Activated CD4-positive, alpha-beta T cell treated with anti-CD3 and anti-CD28 coated beads for 24 hours (primary cell): Measurements from ENCODE around the gene CDCP1.

Experiments
- DNase-seq, 2 donors: peaks; one replicate each; pipeline ENCODE4 v3.0.0-alpha.2; 2020; ENCODE audit warnings: low read depth in 2 of 2

Gene CDCP1

GRCh38 chr3:45139372-45140140, 6.6 kb downstream of the CDCP1 start:
- DNase-seq = no peak

GRCh38 chr3:45137656-45138181, 8.5 kb downstream of the CDCP1 start:
- no peak for DNase-seq

DNA sequence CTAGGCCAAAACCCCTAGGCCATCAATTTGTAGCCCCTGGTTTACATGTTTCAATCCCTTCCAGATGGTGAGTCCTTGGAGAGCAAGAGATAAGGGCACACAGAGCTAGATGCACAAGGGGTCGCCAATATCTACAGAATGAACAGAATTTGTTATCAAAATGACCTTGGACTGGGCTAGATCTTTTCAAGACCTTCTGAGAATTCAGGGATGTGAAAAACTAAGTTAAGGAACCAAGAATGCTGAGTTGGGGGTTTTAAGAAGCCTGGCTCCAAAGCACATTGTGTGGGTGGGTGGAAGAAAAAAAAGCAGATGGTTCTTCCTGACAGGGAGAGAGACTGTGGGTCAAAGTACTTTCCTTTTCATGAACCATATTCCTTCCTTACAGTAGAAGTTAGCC, 10.2 kb downstream of the CDCP1 start:
- no peak for DNase-seq

GRCh38 chr3:45134758-45135521, 11.2 kb downstream of the CDCP1 start:
- DNase-seq = no peak

- DNase-seq = no peak
Observed at GRCh38 chr3:45132568-45133211, 13.5 kb downstream of the CDCP1 start.

GRCh38 chr3:45131201-45131600, 15.0 kb downstream of the CDCP1 start:
- DNase-seq = no peak

- no peak for DNase-seq
Observed at GRCh38 chr3:45130476-45130875, 15.7 kb downstream of the CDCP1 start.

GRCh38 chr3:45128950-45129349, 17.2 kb downstream of the CDCP1 start:
- no peak for DNase-seq

DNA sequence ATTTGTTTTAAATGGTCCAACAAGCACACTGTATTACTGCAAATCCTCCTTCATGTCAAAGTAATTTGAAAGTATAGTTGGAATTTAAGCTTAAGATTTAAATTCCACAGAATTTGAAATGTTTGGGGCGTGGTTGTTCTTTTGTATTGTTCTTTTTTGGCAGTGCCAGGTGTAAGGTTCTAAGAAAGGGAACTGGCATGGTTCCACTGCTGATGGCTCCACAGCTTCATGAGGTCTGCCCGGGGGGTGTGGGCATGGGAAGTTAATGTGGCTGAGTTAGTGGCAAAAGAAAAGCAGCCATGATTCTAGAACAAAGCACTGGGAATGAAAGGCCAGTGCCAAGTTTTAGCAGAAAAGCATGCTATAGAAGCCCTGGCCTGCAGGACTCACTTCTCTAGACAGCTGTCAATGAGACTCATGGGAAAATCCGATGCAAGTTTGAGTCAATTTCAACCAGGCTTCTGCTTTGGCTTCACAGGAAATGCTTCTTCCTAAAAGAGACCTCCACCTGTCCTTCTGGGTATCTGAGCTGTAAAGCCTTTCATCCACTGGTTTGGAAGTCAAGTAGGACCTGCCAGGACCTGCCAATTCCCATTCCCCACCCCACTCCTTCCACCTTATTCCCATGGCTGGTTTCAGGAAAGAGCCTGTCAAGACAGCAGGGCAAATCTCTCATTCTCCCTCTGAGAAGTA, 18.9 kb downstream of the CDCP1 start:
- no peak for DNase-seq

- DNase-seq = no peak
Observed at GRCh38 chr3:45126730-45127129, 19.4 kb downstream of the CDCP1 start.

DNA sequence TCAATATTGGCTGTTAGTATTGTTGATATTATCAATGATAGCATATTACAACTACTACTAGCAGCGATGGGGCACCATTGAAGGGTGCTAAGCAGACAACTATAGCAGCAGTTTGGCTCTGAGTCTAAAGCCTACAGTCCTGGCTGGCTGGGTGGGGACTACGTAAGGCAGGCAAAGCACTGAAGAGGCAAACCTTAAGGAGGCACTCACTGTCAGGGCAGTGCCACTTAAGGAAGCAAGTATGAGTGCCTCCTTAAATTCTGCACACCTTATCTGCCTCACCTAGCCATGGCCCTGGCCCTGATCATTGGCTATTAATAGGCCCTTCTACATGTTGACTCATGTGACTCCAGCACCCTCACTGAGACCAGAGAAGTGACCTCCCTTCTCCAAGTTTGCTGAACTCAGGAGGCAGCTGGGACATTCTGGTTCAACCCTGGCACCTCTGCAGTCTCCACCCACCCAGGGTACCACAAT, 20.6 kb downstream of the CDCP1 start:
- DNase-seq = no peak

DNA sequence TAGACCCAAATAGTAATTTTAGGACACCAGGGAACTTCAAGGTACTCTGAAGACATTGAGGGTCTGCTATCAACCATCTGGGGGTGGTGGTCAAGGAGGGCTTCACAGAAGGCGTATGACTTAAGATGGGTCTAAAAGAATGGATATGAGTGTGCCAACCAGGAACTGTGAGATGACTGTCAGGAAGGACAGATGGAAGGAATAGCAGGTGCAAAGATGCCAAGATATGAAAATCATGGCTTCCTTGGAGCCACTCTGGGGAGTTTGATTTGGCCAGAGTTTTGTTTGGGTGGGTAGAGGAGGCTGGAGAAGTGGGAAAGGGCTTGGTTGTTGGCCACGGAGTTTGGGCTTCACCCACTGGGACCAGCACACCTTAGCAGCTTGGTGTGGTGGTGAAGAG, 21.2 kb downstream of the CDCP1 start:
- DNase-seq = no peak

DNA sequence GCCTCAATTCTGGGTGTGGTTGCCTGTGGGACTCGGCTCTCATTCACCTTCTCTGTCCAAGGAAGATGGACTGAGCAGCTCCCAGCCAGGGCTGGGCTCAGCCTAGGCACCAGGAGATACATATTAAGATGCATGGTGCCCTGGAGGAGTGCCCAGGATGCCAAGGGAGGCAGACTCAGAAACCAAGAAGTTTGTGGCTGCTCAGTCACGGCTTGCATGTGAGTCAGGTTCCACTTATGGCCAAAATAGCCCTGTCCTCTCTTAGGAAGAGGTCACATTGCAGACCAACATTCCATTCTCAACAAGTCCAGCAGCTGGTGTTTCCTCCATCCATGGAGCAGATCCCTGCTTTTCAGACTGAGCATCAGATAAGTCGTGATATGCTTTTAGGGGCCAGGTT, 21.8 kb downstream of the CDCP1 start:
- no peak for DNase-seq

DNA sequence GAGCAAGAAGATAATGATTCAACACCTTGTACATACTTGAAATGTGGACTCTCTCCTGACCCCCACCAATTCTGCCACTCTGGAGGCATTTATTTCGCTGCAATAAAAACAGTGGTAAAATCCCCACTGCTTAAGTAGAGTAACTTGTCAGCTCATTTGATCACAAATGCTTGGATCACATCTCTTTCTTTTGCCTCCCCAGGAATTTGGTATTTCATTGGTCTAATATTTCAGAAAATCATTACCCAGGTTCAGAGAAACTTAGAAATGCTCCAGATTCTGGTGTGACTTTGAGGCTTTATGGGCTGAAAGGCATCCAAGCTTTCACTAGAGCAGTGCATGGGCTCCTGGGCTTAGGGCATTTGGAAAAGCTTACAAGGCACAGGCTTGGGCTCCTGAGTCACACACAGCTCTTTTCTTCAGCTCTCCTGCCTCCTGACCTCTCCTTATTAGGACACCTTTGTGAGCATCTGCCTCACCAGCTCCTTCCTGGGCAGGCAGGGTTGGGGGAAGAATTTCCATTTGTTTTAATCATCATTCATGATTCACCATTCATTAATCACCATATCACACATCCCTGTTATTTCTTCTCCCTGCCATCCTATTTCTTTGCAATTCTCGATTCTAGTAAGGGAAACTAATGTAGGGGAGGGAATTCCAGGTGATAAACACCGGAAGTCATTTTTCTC, 22.5 kb downstream of the CDCP1 start:
- no peak for DNase-seq

DNA sequence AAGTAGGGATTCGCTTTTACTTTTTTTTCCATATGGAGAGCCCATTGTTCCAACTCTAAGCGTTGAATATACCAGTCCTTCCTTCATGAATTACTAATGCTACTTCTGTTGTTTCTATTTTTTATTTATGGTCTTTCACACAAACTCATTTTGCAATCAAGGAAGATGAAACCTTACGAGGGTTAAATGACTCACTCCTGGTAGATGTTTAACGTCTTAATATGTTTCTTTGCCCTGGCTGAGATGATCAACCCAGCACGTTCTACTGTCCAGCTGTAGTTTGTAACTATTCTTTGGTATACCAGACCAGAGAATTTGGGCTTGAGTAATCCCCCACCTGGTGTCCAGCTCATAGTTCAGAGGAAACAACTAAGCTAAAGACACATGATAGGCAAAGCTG, 23.1 kb downstream of the CDCP1 start:
- DNase-seq = no peak

DNA sequence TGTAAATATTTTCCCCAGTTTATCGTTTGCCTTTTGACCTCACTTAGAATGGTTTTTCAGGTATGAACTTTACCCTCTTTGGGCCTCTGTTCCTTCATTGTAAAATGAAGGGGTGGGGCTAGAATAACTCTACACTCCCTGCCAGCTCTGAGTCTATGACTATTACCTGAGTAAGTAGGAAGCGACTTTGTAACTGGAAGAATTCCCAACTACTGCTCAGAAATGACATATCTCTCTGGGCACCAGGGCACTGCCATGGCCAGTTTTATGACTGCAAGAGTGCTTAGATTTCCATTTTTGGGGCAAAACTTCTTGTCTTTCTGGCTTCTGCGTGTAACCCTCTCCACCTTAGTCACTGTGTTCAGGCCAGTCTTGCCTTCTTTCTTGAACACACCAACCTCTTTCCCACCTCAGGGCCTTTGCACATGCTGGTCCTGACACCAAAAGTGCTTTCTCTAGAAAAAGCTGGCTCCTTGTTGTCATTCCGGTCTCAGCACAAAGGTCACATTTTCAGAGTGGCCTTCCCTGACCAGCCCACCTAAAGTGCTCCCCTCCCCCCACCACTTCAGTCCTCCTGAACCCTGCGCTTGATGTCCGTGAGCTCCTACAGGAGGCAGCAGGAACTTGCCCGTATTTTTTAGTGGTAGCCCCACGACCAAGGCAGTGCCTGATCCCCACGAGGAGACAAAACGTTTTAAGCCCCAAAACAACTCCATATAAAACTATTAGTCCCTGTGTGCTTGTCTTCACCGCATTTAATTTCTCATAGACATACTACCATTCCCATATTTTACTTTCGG, 25.6 kb downstream of the CDCP1 start:
- no peak for DNase-seq

DNA sequence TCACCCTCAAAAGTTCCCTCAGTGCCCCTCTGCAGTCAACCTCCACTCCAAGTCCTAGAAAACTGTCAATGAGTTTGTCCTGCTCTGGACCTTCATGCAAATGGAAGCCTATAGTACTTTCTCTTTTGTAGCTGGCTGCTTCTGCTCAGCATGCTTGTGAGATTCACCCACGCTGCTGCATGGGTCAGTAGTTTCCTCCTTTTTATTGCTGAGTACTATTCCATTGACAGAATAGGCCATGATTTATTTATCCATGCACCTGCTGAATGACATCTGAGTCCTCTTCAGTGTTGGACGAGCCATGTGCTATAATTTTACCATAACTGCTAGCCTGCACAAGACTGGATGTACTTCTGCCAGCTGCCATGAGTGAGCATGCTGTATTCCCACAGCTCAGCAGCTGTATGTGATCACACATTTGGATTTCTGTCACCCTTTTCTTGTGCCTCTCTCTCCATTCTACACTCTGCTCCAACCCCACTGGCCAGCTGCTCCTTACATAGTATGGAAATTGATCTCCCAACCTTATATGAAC, 26.3 kb downstream of the CDCP1 start:
- no peak for DNase-seq

DNA sequence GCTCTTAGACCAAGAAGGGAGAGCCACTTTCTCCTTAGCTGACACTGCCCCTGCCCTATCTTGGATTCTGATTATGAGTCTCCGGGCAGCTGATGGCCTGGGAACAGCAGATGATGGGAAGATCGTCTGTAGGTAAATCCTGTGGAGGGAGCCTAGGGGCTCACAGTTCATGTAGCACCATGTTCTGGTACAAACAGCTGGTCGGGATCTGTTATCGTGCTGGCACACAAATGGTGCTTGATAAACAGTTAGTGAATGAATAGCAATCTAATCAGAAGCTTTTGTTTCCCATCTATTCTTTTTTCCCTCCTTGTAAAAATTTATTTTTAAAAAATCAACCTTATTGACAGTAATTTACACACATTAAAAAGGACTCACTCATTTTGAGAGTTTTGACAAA, 26.8 kb downstream of the CDCP1 start:
- no peak for DNase-seq

DNA sequence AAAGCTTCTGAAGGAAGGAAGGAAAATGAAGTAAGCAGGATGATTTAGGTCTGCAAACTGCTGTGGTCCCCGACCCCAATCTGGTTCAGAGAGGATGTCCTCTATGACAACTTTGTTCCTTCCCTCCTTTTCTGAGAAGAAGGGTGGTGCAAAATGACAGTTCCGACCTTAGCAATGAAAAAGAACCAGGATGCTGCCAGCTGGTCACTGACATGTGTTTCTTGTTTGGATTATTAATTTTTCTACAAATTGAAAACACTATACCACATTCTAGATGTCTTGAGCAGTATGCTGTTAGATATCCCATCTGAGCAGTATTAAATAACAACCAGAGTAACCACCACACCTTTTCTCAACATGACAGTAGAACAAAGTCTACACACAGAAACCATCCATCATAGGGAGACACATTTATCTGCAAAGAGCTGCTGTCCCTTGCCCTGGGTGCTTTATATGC, 27.5 kb downstream of the CDCP1 start:
- DNase-seq = no peak

DNA sequence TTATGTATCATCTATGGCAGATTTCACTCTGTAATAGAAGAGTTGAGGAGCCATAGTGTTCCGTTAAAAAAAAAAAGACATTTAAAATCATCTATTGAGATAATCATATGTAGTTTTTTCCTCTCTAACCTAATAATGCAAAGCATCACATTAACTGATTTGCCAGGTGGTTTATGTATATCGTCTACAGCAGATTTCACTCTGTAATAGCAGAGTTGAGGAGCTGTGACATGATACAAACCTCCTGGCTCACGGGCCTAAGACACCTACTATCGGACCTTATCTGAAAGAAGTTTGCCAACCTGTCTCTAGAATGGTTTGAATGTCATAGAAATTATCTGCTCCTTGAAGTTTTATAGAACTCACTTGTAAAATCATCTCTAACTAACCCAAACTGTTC, 29.8 kb downstream of the CDCP1 start:
- no peak for DNase-seq
